ENCODE results near the gene SSH2. TPM values are rescaled to one million over a fixed set of nuclear protein-coding genes. Genes with fewer than 3 reads are reported as not detected.

SSH2 gene
- total and polyA plus RNA-seq, 4 donors, result 7.5 to 14.1 (median 11.2) TPM

DNA sequence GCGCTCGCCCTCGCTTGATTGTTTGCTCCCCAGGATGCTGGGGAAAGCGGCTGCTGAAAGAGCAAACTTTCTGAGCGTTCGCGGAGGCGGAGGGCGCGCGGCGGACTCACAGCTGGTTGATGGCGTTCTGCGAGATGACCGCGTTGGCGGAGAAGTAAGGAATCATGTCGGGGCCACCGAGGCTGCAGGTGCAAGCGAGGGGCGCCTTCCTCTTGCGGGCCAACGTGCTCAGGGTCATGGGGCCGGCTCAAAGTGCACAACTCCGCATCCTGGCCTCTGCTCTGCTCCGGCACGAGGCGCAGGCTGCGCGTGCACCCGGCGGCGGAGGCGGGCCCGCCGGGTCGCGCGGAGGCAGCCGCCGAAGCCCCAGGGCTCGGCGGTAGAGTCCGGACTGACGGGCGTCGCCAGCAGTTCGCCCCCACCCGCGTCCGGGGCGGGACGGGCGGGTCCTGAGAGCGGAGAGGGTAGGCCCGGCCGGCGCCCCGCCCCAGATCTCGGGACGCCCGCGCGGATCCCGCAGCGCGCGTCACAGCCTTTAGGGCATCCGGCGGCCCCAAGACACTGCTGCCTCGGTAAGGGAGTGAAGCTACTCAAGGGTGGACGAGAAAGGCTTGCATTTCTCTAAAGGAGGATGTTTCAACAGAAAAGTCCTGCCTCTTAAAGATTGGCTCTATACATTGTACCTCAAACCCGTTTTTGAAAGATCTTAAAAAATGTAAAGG, 168.8 kb downstream of the SSH2 start:
- Histone ChIP-seq H3K9me3 (ENCODE audit: control insufficient read depth in 4 of 4, low read length in 3 of 4) (no peaks in the 10 kb centered on the region), H3K4me3 (ENCODE audit: low read depth in 1 of 3, low read length in 3 of 3) (peak overlapping the region; percentile 35 to 72 (median 68)), H3K4me1 (ENCODE audit: control insufficient read depth in 4 of 4, insufficient read depth in 4 of 4, low read length in 3 of 4) (peaks cover 0 to 12% (median 3%) of the 10 kb centered on the region in 4 donors), H3K9ac (ENCODE audit: low read depth in 1 of 2, low read length in 2 of 2) (peak overlapping the region in 1 of 2 donors; percentile 53), H3K27ac (ENCODE audit: low read depth in 1 of 2, low read length in 2 of 2) (peak overlapping the region; percentile 12 to 73), H3K27me3 (ENCODE audit: control insufficient read depth in 4 of 4, insufficient read depth in 4 of 4, low read length in 3 of 4) (no peaks in the 10 kb centered on the region), H3K36me3 (ENCODE audit: control insufficient read depth in 4 of 4, insufficient read depth in 3 of 4, low read depth in 1 of 4, low read length in 3 of 4) (no peaks in the 10 kb centered on the region)
- DNase-seq (ENCODE audit: low spot score), result peak; percentile 73
- WGBS, result 6% methylated on average over 73 of the region's 73 CpGs
- TF ChIP-seq RXRA (IDR thresholded peaks at IDR 0.05), result peak in 1 of 2 donors; percentile 11
- TF ChIP-seq, protein P1, sequence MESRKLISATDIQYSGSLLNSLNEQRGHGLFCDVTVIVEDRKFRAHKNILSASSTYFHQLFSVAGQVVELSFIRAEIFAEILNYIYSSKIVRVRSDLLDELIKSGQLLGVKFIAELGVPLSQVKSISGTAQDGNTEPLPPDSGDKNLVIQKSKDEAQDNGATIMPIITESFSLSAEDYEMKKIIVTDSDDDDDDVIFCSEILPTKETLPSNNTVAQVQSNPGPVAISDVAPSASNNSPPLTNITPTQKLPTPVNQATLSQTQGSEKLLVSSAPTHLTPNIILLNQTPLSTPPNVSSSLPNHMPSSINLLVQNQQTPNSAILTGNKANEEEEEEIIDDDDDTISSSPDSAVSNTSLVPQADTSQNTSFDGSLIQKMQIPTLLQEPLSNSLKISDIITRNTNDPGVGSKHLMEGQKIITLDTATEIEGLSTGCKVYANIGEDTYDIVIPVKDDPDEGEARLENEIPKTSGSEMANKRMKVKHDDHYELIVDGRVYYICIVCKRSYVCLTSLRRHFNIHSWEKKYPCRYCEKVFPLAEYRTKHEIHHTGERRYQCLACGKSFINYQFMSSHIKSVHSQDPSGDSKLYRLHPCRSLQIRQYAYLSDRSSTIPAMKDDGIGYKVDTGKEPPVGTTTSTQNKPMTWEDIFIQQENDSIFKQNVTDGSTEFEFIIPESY (IDR thresholded peaks at IDR 0.05), result peak; percentile 90
- no peak for TF ChIP-seq YY1 (IDR thresholded peaks at IDR 0.05)
- peak in 1 of 2 donors; percentile 24 for TF ChIP-seq HNF4A (conservative IDR thresholded peaks at IDR 0.05)
- no peak for TF ChIP-seq GABPA (IDR thresholded peaks at IDR 0.05 in 1 of 2, conservative IDR thresholded peaks at IDR 0.05 in 1 of 2)

DNA sequence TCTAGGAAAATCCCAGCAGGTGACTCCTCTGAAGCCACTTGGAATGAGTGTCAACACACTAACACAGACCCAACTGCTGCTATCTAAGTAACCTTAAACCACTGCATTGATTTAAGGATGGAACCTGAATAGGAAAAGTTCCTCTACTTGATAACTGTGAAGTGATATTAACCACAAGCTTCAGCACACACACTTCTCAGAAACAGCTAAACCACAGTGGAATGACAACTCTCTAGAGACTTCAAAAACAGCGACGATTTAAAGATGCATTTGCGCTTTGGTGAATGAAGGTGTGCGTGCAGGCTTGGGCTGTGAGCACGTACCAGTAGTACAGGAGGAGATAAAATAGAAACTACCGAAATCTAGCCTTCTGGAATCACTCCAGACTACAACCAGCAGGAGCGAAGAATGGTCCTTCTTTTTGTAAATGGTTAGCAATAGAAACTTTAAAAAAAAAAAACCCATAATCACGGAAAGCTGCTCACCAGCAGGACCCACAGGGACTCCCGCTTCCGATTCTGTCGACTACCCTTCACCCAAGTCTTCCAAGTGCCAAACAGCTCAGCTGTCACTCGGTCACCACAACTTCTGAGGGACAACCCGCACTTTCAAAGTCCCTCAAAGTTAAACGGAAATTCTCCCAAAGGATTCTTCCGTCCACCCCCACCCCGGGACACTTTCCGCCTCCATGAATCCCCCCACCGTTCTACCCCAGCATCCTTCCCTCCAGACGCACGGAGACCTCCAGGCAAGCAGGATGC, 169.6 kb downstream of the SSH2 start:
- no peak for DNase-seq (ENCODE audit: low spot score)
- Histone ChIP-seq H3K27me3 (ENCODE audit: control insufficient read depth in 4 of 4, insufficient read depth in 4 of 4, low read length in 3 of 4) (no peaks in the 10 kb centered on the region), H3K4me3 (ENCODE audit: low read depth in 1 of 3, low read length in 3 of 3) (peak overlapping the region; percentile 20 to 68 (median 62)), H3K9me3 (ENCODE audit: control insufficient read depth in 4 of 4, low read length in 3 of 4) (no peaks in the 10 kb centered on the region), H3K4me1 (ENCODE audit: control insufficient read depth in 4 of 4, insufficient read depth in 4 of 4, low read length in 3 of 4) (peaks cover 0 to 12% (median 3%) of the 10 kb centered on the region in 4 donors), H3K27ac (ENCODE audit: low read depth in 1 of 2, low read length in 2 of 2) (peak overlapping the region; percentile 12 to 73), H3K36me3 (ENCODE audit: control insufficient read depth in 4 of 4, insufficient read depth in 3 of 4, low read depth in 1 of 4, low read length in 3 of 4) (no peaks in the 10 kb centered on the region), H3K9ac (ENCODE audit: low read depth in 1 of 2, low read length in 2 of 2) (peak overlapping the region; percentile 23 to 53)
- WGBS, result 36% methylated on average over 20 of the region's 20 CpGs
- TF ChIP-seq, protein P2, sequence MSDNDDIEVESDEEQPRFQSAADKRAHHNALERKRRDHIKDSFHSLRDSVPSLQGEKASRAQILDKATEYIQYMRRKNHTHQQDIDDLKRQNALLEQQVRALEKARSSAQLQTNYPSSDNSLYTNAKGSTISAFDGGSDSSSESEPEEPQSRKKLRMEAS (IDR thresholded peaks at IDR 0.05), result no peak
- TF ChIP-seq YY1 (IDR thresholded peaks at IDR 0.05) (no peak), SP1 (IDR thresholded peaks at IDR 0.05) (no peak), HNF4G (IDR thresholded peaks at IDR 0.05) (no peak), HNF4A (conservative IDR thresholded peaks at IDR 0.05) (no peak), RXRA (IDR thresholded peaks at IDR 0.05) (no peak), GABPA (IDR thresholded peaks at IDR 0.05 in 1 of 2, conservative IDR thresholded peaks at IDR 0.05 in 1 of 2) (no peak), RAD21 (IDR thresholded peaks at IDR 0.05) (no peak), JUND (IDR thresholded peaks at IDR 0.05) (no peak), TAF1 (conservative IDR thresholded peaks at IDR 0.05) (no peak), FOXA2 (IDR thresholded peaks at IDR 0.05) (no peak), FOXA1 (IDR thresholded peaks at IDR 0.05) (no peak), EGR1 (IDR thresholded peaks at IDR 0.05; ENCODE audit: low read depth in 2 of 2) (no peak), NR2F2 (IDR thresholded peaks at IDR 0.05) (no peak)
- TF ChIP-seq, protein P3, sequence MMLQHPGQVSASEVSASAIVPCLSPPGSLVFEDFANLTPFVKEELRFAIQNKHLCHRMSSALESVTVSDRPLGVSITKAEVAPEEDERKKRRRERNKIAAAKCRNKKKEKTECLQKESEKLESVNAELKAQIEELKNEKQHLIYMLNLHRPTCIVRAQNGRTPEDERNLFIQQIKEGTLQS (IDR thresholded peaks at IDR 0.05), result no peak
- TF ChIP-seq, protein P4, sequence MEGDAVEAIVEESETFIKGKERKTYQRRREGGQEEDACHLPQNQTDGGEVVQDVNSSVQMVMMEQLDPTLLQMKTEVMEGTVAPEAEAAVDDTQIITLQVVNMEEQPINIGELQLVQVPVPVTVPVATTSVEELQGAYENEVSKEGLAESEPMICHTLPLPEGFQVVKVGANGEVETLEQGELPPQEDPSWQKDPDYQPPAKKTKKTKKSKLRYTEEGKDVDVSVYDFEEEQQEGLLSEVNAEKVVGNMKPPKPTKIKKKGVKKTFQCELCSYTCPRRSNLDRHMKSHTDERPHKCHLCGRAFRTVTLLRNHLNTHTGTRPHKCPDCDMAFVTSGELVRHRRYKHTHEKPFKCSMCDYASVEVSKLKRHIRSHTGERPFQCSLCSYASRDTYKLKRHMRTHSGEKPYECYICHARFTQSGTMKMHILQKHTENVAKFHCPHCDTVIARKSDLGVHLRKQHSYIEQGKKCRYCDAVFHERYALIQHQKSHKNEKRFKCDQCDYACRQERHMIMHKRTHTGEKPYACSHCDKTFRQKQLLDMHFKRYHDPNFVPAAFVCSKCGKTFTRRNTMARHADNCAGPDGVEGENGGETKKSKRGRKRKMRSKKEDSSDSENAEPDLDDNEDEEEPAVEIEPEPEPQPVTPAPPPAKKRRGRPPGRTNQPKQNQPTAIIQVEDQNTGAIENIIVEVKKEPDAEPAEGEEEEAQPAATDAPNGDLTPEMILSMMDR (IDR thresholded peaks at IDR 0.05; ENCODE audit: low read depth, low read length, missing input control), result no peak
- TF ChIP-seq, protein P1 (IDR thresholded peaks at IDR 0.05), result no peak
- TF ChIP-seq, protein P5, sequence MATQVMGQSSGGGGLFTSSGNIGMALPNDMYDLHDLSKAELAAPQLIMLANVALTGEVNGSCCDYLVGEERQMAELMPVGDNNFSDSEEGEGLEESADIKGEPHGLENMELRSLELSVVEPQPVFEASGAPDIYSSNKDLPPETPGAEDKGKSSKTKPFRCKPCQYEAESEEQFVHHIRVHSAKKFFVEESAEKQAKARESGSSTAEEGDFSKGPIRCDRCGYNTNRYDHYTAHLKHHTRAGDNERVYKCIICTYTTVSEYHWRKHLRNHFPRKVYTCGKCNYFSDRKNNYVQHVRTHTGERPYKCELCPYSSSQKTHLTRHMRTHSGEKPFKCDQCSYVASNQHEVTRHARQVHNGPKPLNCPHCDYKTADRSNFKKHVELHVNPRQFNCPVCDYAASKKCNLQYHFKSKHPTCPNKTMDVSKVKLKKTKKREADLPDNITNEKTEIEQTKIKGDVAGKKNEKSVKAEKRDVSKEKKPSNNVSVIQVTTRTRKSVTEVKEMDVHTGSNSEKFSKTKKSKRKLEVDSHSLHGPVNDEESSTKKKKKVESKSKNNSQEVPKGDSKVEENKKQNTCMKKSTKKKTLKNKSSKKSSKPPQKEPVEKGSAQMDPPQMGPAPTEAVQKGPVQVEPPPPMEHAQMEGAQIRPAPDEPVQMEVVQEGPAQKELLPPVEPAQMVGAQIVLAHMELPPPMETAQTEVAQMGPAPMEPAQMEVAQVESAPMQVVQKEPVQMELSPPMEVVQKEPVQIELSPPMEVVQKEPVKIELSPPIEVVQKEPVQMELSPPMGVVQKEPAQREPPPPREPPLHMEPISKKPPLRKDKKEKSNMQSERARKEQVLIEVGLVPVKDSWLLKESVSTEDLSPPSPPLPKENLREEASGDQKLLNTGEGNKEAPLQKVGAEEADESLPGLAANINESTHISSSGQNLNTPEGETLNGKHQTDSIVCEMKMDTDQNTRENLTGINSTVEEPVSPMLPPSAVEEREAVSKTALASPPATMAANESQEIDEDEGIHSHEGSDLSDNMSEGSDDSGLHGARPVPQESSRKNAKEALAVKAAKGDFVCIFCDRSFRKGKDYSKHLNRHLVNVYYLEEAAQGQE (IDR thresholded peaks at IDR 0.05), result no peak
